Muscle of leg (tissue), 11 donors: ENCODE measurements around the gene SCAF1. TPM values are rescaled to one million over a fixed set of nuclear protein-coding genes. Genes with fewer than 3 reads are reported as not detected.

ENCODE experiments used
- DNase-seq: peaks from one replicate; pipeline ENCODE4 v3.0.0; 2013
- H3K27ac ChIP-seq: one replicate; pipeline ENCODE4 v1.5.1; 2013; ENCODE audit warnings: mild to moderate bottlenecking, low read length, control low read depth
- H3K27me3 ChIP-seq: one replicate; pipeline ENCODE4 v1.6.1; 2013; ENCODE audit warnings: low read length; ENCODE audit not compliant: control insufficient read depth, insufficient read depth
- H3K36me3 ChIP-seq: one replicate; pipeline ENCODE4 v1.6.1; 2013; ENCODE audit warnings: low read length; ENCODE audit not compliant: control insufficient read depth, insufficient read depth
- H3K4me1 ChIP-seq: one replicate; pipeline ENCODE4 v1.6.1; 2013; ENCODE audit warnings: low read length; ENCODE audit not compliant: control insufficient read depth, insufficient read depth
- H3K4me3 ChIP-seq: one replicate; pipeline ENCODE4 v1.5.1; 2013; ENCODE audit warnings: low read length, control low read depth
- H3K9me3 ChIP-seq: replicated peaks from 2 replicates; pipeline ENCODE4 v1.6.1; 2013; ENCODE audit warnings: low read depth, low read length; ENCODE audit not compliant: control insufficient read depth
- WGBS: methylation state at CpG from one replicate; pipeline ENCODE4 v1.1.5; 2013; ENCODE audit warnings: missing lambda C conversion rate; ENCODE audit not compliant: insufficient coverage; 5-methylcytosine and 5-hydroxymethylcytosine counted together
- polyA plus RNA-seq, 8 donors: library from polyadenylated mRNA; unstranded; fragments of 120-200 nt; gene quantifications; one replicate each; pipeline versions ENCODE4 v1.2.1 to v1.2.3, GENCODE V29; 2013; ENCODE audit warnings: inconsistent platforms in 1 of 8, low replicate concordance in 1 of 8; ENCODE audit not compliant: insufficient read length in 8 of 8, insufficient read depth in 1 of 8
- total RNA-seq: library from RNA; stranded (reverse); fragments of 120-200 nt; gene quantifications from one replicate; pipeline ENCODE4 v1.2.4, GENCODE V29; 2013

SCAF1 gene
- total and polyA plus RNA-seq, 9 donors, result 6.8 to 36.9 (median 31.8) TPM

DNA sequence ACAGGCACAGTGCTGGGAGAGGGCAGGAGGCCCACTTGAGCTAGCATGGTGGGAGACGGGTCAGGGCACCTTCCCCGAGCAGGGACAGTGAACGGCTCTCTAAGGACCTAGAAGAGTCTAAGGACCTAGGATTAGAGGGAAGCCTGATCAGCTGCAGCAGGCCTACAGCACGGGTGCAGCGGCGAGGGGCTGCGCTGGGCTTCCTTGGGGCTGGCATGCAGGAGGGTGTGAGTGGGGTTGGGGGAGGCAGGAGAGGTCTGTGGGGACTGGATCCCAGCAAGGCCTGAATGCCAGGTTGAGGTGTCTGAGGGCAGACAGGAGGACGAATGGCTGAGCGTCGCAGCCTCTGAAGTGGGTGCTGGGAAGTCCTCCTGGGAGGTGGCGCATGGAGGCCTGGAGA, 3.6 kb downstream of the SCAF1 start:
- 97% methylated on average over 7 of the region's 11 CpGs for WGBS
- Histone ChIP-seq H3K4me1 (peaks cover 24% of the 10 kb centered on the region), H3K27me3 (no peaks in the 10 kb centered on the region), H3K4me3 (no peak overlapping the region), H3K27ac (no peak overlapping the region), H3K36me3 (peaks cover 56% of the 10 kb centered on the region), H3K9me3 (no peaks in the 10 kb centered on the region)
- no peak for DNase-seq

DNA sequence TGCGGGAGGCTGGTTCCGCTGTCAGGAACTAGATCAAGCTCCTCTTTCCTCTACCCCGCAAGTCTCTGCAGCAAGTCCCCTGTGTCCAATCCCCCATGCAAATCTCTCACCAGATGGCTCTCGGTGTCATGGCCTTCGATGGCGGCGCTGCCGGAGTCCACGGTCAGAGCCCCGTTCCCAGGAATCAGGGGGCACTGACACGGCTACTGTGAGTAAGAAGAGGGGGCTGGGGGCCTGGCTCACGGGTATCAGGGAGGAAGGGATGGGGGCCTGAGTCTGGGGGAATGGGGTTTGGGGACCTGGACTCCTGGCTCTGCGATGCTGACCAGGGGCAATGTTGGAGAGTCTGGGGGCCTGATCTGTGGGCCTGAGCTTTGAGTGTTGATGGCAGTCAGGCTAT, 4.0 kb downstream of the SCAF1 start:
- no peak for DNase-seq
- peaks cover 57% of the 10 kb centered on the region for H3K36me3 ChIP-seq
- WGBS, result 76% methylated on average over 6 of the region's 13 CpGs

DNA sequence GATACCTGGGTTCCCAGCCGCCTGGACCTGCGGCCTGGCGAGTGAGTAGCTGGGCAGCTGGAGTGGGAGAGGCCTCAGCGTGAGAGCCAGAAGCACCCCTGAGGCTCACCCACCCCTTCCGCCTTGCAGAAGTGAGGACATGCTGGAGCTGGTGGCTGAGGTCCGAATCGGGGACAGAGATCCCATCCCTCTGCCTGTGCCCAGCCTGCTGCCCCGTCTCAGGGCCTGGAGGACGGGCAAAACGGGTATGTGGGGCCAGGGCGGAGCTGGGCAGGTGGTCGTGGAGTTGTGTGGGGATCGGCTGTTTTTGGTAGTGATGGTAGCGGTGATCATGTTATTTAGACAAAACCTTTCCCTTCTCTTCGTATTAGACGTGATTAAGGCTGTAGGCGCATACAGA, 4.6 kb downstream of the SCAF1 start:
- DNase-seq, result no peak
- Histone ChIP-seq H3K4me3 (no peak overlapping the region), H3K27ac (no peak overlapping the region), H3K4me1 (peaks cover 14% of the 10 kb centered on the region), H3K9me3 (no peaks in the 10 kb centered on the region), H3K27me3 (no peaks in the 10 kb centered on the region), H3K36me3 (peaks cover 61% of the 10 kb centered on the region)
- 88% methylated on average over 11 of the region's 17 CpGs for WGBS

More for the DNA sequence above, 4.0 kb downstream of the SCAF1 start:
- H3K9me3 ChIP-seq, result no peaks in the 10 kb centered on the region
- H3K27me3 ChIP-seq, result no peaks in the 10 kb centered on the region
- peaks cover 20% of the 10 kb centered on the region for H3K4me1 ChIP-seq
- no peak overlapping the region for H3K27ac ChIP-seq
- no peak overlapping the region for H3K4me3 ChIP-seq

DNA sequence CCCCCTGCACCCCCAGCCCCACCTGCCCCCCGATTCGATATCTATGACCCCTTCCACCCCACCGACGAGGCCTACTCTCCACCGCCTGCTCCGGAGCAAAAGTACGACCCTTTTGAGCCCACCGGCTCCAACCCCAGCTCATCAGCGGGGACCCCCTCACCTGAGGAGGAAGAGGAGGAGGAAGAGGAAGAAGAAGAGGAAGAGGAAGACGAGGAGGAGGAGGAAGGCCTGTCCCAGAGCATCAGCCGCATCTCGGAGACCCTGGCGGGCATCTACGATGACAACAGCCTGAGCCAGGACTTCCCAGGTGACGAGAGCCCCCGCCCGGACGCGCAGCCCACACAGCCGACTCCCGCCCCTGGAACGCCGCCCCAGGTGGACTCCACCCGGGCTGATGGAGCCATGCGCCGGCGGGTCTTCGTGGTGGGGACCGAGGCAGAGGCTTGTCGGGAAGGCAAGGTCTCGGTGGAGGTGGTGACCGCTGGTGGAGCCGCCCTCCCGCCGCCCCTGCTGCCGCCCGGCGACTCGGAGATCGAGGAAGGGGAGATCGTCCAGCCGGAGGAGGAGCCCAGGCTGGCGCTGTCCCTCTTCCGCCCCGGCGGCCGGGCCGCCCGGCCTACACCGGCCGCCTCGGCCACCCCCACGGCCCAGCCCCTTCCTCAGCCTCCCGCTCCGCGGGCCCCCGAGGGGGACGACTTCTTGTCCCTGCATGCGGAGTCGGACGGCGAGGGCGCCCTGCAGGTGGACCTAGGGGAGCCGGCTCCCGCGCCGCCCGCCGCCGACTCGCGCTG, 9.2 kb downstream of the SCAF1 start:
- H3K9me3 ChIP-seq, result no peaks in the 10 kb centered on the region
- H3K27ac ChIP-seq, result no peak overlapping the region
- 94% methylated on average over 66 of the region's 72 CpGs for WGBS
- no peak overlapping the region for H3K4me3 ChIP-seq
- H3K4me1 ChIP-seq, result no peaks in the 10 kb centered on the region
- peaks cover 81% of the 10 kb centered on the region for H3K36me3 ChIP-seq
- DNase-seq, result no peak
- H3K27me3 ChIP-seq, result no peaks in the 10 kb centered on the region

DNA sequence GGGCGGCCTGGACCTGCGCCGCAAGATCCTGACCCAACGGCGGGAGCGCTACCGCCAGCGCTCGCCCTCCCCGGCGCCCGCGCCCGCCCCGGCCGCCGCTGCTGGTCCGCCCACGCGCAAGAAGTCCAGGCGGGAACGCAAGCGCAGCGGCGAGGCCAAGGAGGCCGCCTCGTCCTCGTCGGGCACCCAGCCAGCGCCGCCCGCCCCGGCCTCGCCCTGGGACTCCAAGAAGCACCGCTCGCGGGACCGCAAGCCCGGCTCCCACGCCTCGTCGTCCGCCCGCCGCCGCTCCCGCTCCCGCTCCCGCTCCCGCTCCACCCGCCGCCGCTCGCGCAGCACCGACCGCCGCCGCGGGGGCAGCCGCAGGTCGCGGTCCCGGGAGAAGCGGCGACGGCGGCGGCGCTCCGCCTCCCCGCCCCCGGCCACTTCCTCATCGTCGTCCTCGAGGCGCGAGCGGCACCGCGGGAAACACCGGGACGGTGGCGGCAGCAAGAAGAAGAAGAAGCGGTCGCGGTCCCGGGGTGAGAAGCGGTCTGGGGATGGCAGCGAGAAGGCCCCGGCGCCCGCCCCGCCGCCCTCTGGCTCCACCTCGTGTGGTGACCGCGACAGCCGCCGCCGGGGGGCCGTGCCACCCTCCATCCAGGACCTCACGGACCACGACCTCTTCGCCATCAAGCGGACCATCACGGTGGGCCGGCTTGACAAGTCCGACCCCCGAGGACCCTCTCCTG, 10.0 kb downstream of the SCAF1 start:
- Histone ChIP-seq H3K4me3 (no peak overlapping the region), H3K27ac (no peak overlapping the region), H3K36me3 (peaks cover 81% of the 10 kb centered on the region), H3K4me1 (no peaks in the 10 kb centered on the region), H3K27me3 (no peaks in the 10 kb centered on the region), H3K9me3 (no peaks in the 10 kb centered on the region)
- DNase-seq, result no peak
- 95% methylated on average over 94 of the region's 110 CpGs for WGBS

DNA sequence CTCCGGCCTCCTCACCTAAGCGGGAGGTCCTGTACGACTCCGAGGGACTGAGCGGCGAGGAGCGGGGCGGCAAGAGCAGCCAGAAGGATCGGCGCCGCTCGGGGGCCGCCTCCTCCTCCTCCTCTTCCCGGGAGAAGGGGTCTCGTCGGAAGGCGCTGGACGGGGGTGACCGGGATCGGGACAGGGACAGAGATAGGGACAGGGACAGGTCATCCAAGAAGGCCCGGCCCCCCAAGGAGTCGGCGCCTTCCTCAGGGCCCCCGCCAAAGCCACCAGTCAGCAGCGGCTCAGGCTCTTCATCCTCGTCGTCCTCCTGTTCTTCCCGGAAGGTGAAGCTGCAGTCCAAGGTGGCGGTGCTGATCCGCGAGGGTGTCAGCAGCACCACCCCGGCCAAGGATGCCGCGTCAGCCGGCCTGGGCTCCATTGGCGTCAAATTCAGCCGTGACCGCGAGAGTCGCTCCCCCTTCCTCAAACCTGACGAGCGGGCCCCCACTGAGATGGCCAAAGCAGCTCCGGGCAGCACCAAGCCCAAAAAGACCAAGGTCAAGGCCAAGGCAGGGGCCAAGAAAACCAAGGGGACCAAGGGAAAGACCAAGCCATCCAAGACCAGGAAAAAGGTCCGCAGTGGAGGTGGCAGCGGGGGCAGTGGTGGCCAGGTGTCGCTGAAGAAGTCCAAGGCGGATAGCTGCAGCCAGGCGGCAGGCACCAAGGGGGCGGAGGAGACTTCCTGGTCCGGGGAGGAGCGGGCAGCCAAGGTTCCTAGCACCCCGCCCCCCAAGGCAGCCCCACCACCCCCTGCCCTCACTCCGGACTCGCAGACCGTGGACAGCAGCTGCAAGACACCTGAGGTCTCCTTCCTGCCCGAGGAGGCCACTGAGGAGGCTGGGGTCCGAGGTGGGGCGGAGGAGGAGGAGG, 10.8 kb downstream of the SCAF1 start:
- no peaks in the 10 kb centered on the region for H3K9me3 ChIP-seq
- no peak overlapping the region for H3K4me3 ChIP-seq
- WGBS, result 90% methylated on average over 49 of the region's 58 CpGs
- peaks cover 86% of the 10 kb centered on the region for H3K36me3 ChIP-seq
- H3K27ac ChIP-seq, result no peak overlapping the region
- no peaks in the 10 kb centered on the region for H3K27me3 ChIP-seq
- no peak for DNase-seq
- no peaks in the 10 kb centered on the region for H3K4me1 ChIP-seq

DNA sequence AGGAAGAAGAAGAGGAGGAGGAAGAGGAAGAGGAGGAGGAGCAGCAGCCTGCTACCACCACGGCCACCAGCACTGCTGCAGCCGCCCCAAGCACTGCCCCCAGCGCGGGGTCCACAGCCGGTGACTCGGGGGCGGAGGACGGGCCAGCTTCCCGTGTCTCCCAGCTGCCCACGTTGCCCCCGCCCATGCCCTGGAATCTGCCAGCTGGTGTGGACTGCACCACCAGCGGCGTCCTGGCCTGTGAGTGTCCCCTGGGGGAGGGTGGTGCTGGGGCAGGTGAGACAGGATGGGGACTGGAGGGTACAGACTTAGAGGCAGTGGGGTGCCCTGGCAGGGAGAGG, 11.4 kb downstream of the SCAF1 start:
- no peak overlapping the region for H3K4me3 ChIP-seq
- no peaks in the 10 kb centered on the region for H3K4me1 ChIP-seq
- H3K27me3 ChIP-seq, result no peaks in the 10 kb centered on the region
- no peaks in the 10 kb centered on the region for H3K9me3 ChIP-seq
- no peak for DNase-seq
- WGBS, result 90% methylated on average over 13 of the region's 13 CpGs
- H3K36me3 ChIP-seq, result peaks cover 86% of the 10 kb centered on the region
- no peak overlapping the region for H3K27ac ChIP-seq

DNA sequence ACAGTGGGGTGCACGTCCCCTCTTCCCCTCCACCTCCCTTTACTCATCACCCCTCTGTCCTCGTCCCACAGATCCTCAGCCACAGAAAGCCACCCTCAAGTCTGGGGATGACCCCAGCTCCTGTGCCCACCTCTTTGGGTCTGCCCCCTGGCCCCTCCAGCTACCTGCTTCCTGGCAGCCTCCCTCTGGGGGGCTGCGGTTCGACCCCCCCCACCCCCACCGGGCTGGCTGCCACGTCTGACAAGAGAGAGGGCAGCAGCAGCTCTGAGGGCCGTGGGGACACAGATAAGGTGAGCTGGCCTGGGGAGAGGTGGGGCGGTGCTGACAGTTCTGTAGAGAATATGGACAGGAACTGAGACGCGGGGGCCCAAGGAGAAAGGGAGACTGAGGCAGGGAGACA, 12.6 kb downstream of the SCAF1 start:
- Histone ChIP-seq H3K36me3 (peaks cover 88% of the 10 kb centered on the region), H3K27ac (no peak overlapping the region), H3K9me3 (no peaks in the 10 kb centered on the region), H3K27me3 (no peaks in the 10 kb centered on the region), H3K4me1 (no peaks in the 10 kb centered on the region), H3K4me3 (no peak overlapping the region)
- WGBS, result 80% methylated on average over 7 of the region's 10 CpGs
- DNase-seq, result no peak

DNA sequence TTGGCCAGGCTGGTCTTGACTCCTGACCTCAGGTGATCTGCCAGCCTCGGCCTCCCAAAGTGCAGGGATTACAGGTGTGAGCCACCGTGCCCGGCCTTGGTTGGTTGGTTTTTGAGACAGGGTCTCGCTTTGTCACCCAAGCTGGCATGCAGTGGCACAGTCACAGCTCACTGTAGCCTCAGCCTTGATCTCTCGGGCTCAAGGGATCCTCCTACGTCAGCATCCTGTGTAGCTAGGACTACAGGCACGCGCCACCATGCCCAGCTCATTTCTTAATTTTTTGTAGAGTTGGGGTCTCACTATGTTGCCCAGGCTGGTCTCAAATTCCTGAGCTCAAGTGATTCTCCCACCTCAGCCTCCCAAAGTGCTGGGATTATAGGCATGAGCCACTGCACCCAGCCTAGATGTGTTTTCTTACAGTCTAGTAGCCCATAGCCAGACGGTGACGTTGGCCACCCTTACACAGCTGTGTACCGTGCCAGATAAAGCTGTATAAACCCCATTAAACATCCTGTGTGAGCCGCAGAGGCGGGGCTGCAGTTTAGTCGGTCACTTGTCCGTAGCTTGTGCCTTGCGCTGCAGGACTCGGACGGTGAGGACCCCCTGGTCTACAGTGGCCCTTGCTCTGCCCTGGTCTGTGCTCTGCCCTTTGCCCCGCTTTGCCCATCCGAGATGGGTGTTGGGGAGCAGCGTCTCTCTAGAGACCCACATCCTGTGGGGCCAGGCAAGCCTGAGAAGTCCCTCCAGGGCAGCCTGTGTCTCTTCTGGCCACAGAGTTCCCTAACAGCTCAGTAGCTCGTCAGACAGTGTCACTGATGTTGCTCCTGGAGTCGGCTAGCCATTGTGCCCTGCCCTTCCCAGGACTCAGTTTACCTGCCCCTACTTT, 13.8 kb downstream of the SCAF1 start:
- no peak overlapping the region for H3K27ac ChIP-seq
- no peaks in the 10 kb centered on the region for H3K4me1 ChIP-seq
- H3K27me3 ChIP-seq, result no peaks in the 10 kb centered on the region
- H3K9me3 ChIP-seq, result no peaks in the 10 kb centered on the region
- no peak overlapping the region for H3K4me3 ChIP-seq
- no peak for DNase-seq
- H3K36me3 ChIP-seq, result peaks cover 90% of the 10 kb centered on the region
- WGBS, result 87% methylated on average over 20 of the region's 23 CpGs
